Astrocyte of the spinal cord (primary cell): ENCODE results near the gene CDC42BPA.

Experiments used
- DNase-seq: peaks from one replicate; pipeline ENCODE4 v3.0.0; 2011; ENCODE audit warnings: low read depth, low spot score
- H3K4me3 ChIP-seq: 2 replicates; pipeline ENCODE4 v1.5.1; 2011; ENCODE audit warnings: low read depth, mild to moderate bottlenecking, low read length, moderate library complexity
- CTCF ChIP-seq: IDR thresholded peaks from 2 replicates; pipeline ENCODE4 v1.5.1; 2012; ENCODE audit warnings: low read depth, mild to moderate bottlenecking, low read length, inconsistent platforms
- in situ Hi-C: cut with HindIII; loops from 2 replicates; pipeline ENCODE4 v1.10.0; 2017; ENCODE audit warnings: low sequenced_read_pairs

Gene CDC42BPA

GRCh38 chr1:227215863-227216510, 102.3 kb downstream of the CDC42BPA start:
- no peak overlapping the region for H3K4me3 ChIP-seq
- no peak for TF ChIP-seq CTCF
- in situ Hi-C loops, result no loop called here
- no peak for DNase-seq

GRCh38 chr1:227214207-227214606, 104.1 kb downstream of the CDC42BPA start:
- in situ Hi-C loops, result no loop called here
- no peak for TF ChIP-seq CTCF
- no peak for DNase-seq
- no peak overlapping the region for H3K4me3 ChIP-seq

DNA sequence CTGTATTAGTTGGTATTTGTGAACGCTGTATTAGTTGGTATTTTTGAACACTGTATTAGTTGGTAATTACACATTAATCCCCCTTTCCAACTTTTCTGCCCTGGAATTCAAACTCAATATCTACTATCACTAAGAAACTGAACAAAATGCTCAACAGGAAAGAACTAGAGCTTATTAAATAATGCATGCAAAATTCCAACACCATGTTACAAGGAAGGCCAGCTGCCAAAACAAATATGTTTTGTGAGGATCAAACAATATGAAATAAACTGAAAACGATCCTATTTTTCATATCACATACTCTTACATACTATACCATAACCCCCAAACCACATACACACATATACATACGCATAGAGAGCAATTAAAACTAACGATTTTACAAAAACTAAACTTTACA, 104.9 kb downstream of the CDC42BPA start:
- H3K4me3 ChIP-seq, result no peak overlapping the region
- in situ Hi-C loops, result no loop called here
- no peak for TF ChIP-seq CTCF
- no peak for DNase-seq

GRCh38 chr1:227212164-227212563, 106.1 kb downstream of the CDC42BPA start:
- in situ Hi-C loops, result no loop called here
- no peak overlapping the region for H3K4me3 ChIP-seq
- no peak for DNase-seq
- no peak for TF ChIP-seq CTCF

- no peak overlapping the region for H3K4me3 ChIP-seq
- no peak for TF ChIP-seq CTCF
- DNase-seq, result no peak
- in situ Hi-C loops, result no loop called here
These were observed 107.7 kb downstream of the CDC42BPA start for GRCh38 chr1:227210604-227211003.

DNA sequence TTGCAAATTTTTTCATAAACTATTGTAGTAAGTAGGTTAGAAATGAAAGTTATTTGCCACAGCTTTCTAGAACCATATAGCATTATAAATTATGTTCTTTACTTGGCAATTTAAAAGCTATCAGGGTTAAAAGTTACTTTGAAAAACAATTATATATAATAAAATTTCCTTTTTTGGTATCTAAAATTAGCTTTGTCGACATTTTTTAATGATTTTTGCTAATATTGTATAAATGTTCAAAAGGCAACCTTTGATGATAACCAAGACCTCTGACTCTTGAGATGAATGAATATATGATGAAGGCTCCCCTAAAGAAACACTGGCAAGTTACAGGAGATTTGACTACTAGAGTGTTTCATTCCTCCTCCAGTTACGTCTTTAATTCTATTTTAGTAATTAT, 121.2 kb downstream of the CDC42BPA start:
- no peak for TF ChIP-seq CTCF
- in situ Hi-C loops, result no loop called here
- no peak overlapping the region for H3K4me3 ChIP-seq
- no peak for DNase-seq
